Measurements from ENCODE around the gene SLITRK2. TPM values are rescaled to one million over a fixed set of nuclear protein-coding genes. Genes with fewer than 3 reads are reported as not detected.

The SLITRK2 gene, protein sequence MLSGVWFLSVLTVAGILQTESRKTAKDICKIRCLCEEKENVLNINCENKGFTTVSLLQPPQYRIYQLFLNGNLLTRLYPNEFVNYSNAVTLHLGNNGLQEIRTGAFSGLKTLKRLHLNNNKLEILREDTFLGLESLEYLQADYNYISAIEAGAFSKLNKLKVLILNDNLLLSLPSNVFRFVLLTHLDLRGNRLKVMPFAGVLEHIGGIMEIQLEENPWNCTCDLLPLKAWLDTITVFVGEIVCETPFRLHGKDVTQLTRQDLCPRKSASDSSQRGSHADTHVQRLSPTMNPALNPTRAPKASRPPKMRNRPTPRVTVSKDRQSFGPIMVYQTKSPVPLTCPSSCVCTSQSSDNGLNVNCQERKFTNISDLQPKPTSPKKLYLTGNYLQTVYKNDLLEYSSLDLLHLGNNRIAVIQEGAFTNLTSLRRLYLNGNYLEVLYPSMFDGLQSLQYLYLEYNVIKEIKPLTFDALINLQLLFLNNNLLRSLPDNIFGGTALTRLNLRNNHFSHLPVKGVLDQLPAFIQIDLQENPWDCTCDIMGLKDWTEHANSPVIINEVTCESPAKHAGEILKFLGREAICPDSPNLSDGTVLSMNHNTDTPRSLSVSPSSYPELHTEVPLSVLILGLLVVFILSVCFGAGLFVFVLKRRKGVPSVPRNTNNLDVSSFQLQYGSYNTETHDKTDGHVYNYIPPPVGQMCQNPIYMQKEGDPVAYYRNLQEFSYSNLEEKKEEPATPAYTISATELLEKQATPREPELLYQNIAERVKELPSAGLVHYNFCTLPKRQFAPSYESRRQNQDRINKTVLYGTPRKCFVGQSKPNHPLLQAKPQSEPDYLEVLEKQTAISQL
- total RNA-seq (ENCODE audit: unreplicated experiment) = 0.37 TPM
- long read RNA-seq = 0 reads

DNA sequence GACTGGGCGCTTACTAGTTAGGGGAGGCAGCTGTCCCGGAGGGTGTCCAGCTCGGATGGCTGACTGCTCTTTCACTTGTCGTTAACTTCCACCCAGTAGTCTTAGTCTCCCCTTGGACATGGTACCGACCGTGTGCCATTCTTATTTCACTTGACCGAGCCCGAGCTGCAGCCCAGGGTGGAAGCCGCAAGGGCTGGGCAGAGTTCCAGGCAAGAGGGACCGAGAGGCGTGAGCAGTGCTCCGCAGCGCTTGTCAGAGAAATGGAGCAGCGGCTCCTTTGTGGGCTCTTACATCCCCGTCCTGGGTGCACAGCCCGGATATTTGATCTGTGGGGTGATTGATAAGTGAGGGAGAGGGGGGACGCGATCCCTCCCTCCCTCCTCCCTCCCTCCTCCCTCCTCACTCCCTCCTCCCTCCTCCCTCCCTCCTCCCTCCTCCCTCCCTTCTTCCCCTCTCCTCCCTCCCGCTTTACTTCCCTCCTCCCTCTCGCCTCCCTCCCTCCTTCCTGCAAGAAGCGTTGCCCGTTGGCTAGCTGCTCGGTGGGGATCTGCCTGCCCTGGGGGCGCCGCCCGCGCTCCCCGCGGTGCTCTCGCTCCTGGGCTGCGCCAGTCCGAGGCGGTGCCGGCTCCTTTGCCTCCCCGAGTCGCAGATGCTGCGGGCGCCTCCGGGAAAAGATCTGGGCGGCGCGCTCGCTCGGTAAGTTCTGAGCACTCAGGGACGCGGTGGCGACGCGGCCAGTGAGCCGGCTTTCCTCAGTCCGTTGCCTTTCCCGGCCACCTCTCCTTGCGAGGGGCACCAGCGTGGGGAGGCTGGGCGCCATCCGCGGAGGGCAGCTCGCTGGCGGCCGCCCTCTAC is at the start of gene SLITRK2:
TSS of gene SLITRK2 (plus strand) at position 499 of the 855 bp plus-strand sequence. CDS start 4,597 bp downstream, outside the sequence.
- peak; percentile 36 for DNase-seq
- Mint-ChIP-seq H3K4me3 (ENCODE audit: unreplicated experiment) (peak within 1 kb of the TSS; percentile 82), H3K4me1 (ENCODE audit: low read depth, unreplicated experiment) (peaks cover 2% of the 10 kb centered on the region), H3K27ac (ENCODE audit: unreplicated experiment) (no peak within 1 kb of the TSS), H3K27me3 (ENCODE audit: unreplicated experiment) (peaks cover 4% of the 10 kb centered on the region), H3K36me3 (ENCODE audit: unreplicated experiment) (no peaks in the 10 kb centered on the region), H3K9me3 (ENCODE audit: unreplicated experiment) (no peaks in the 10 kb centered on the region)
- no peak for TF ChIP-seq CTCF (IDR thresholded peaks at IDR 0.05; ENCODE audit: partially characterized antibody, unreplicated experiment)

- H3K4me1 Mint-ChIP-seq (ENCODE audit: low read depth, unreplicated experiment) = no peaks in the 10 kb centered on the region
- no peak overlapping the region for H3K4me3 Mint-ChIP-seq (ENCODE audit: unreplicated experiment)
- H3K27me3 Mint-ChIP-seq (ENCODE audit: unreplicated experiment) = no peaks in the 10 kb centered on the region
- H3K27ac Mint-ChIP-seq (ENCODE audit: unreplicated experiment) = no peak overlapping the region
- DNase-seq = no peak
- no peak for TF ChIP-seq CTCF (IDR thresholded peaks at IDR 0.05; ENCODE audit: partially characterized antibody, unreplicated experiment)
- H3K36me3 Mint-ChIP-seq (ENCODE audit: unreplicated experiment) = no peaks in the 10 kb centered on the region
- H3K9me3 Mint-ChIP-seq (ENCODE audit: unreplicated experiment) = no peaks in the 10 kb centered on the region
These were observed 44.6 kb upstream of the SLITRK2 start for GRCh38 chrX:145773006-145773405.

DNA sequence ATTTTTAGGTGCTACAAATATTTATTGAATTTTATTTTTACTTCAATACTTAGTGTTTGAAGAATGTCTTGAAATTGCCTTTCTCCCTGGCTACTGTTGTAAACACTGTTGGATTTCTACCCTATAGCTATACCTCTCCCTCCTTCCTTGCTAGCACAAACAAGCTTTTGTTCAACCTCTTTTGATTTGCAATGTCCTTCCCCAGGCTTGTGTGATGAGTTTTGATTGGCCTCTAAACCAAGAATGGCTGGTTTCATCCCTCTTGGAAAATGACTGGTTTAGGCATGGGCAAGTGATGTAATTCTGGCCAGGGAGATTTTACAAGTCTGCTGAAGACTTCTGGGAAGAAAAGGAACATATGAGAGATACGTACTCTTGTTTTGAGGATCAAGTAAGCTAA is 25.3 kb upstream of the SLITRK2 start:
- Mint-ChIP-seq H3K4me1 (ENCODE audit: low read depth, unreplicated experiment) (no peaks in the 10 kb centered on the region), H3K27ac (ENCODE audit: unreplicated experiment) (no peak overlapping the region), H3K9me3 (ENCODE audit: unreplicated experiment) (no peaks in the 10 kb centered on the region), H3K27me3 (ENCODE audit: unreplicated experiment) (peaks cover 2% of the 10 kb centered on the region), H3K36me3 (ENCODE audit: unreplicated experiment) (no peaks in the 10 kb centered on the region), H3K4me3 (ENCODE audit: unreplicated experiment) (no peak overlapping the region)
- no peak for DNase-seq
- TF ChIP-seq CTCF (IDR thresholded peaks at IDR 0.05; ENCODE audit: partially characterized antibody, unreplicated experiment) = no peak

DNA sequence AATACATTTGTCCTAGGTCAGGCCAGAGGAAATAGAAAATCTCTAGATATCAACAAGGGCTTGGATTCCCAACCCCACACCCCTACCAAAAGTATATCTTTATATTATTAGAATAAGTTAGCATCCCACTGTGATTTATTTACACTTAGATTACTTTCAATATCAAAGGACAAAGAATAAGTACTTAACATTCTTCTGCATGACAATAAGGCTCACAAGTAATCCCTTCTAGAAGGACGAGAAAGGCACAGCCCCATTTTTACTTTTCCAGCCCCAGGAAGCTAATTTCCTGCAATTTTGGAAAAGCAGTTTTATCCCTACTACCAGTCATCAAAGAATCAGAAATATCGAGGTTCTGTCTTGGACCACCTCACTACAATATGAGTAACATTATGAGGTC is 14.1 kb upstream of the SLITRK2 start:
- no peaks in the 10 kb centered on the region for H3K4me1 Mint-ChIP-seq (ENCODE audit: low read depth, unreplicated experiment)
- TF ChIP-seq CTCF (IDR thresholded peaks at IDR 0.05; ENCODE audit: partially characterized antibody, unreplicated experiment) = no peak
- no peaks in the 10 kb centered on the region for H3K9me3 Mint-ChIP-seq (ENCODE audit: unreplicated experiment)
- no peaks in the 10 kb centered on the region for H3K36me3 Mint-ChIP-seq (ENCODE audit: unreplicated experiment)
- no peak overlapping the region for H3K27ac Mint-ChIP-seq (ENCODE audit: unreplicated experiment)
- no peak overlapping the region for H3K4me3 Mint-ChIP-seq (ENCODE audit: unreplicated experiment)
- no peak for DNase-seq
- H3K27me3 Mint-ChIP-seq (ENCODE audit: unreplicated experiment) = peaks cover 3% of the 10 kb centered on the region

Measured in glutamatergic neuron (in vitro differentiated cells).